Cardiac muscle cell (in vitro differentiated cells and primary cell): ENCODE measurements around the gene TOR1B. TPM values are rescaled to one million over a fixed set of nuclear protein-coding genes. Genes with fewer than 3 reads are reported as not detected.
"Not testable (repeated sequence)": the region's sequence is repeated elsewhere in the genome, so short reads cannot be mapped to it uniquely, and the experiment has no call there.

Experiments
- DNase-seq, 2 donors: peaks; one replicate each; pipeline versions ENCODE4 v3.0.0 to v3.0.0-alpha.2; 2010 to 2017; ENCODE audit warnings: low read depth in 1 of 2, low spot score in 1 of 2
- H3K27ac ChIP-seq: fragments of 200-600 bp; sonication (generic); 2 replicates; pipeline ENCODE4 v1.5.1; 2016
- H3K27me3 ChIP-seq: fragments of 200-600 bp; sonication (generic); 2 replicates; pipeline ENCODE4 v1.6.0; 2016; ENCODE audit warnings: control low read depth
- H3K36me3 ChIP-seq: fragments of 200-600 bp; sonication (generic); 2 replicates; pipeline ENCODE4 v1.5.1; 2016; ENCODE audit warnings: control low read depth
- H3K4me1 ChIP-seq: fragments of 200-600 bp; sonication (generic); 2 replicates; pipeline ENCODE4 v1.8.1; 2017; ENCODE audit warnings: low read depth, mild to moderate bottlenecking, mixed run types
- H3K4me3 ChIP-seq: fragments of 200-600 bp; sonication (generic); 2 replicates; pipeline ENCODE4 v1.5.1; 2016; ENCODE audit warnings: mild to moderate bottlenecking
- H3K9me3 ChIP-seq: fragments of 200-600 bp; sonication (generic); 2 replicates; pipeline ENCODE4 v1.5.1; 2017; ENCODE audit warnings: low read depth, mild to moderate bottlenecking, control low read depth
- polyA plus RNA-seq: library from polyadenylated mRNA; unstranded; fragments of >200 nt; fragmentation: Nextera tagmentation; extraction: Ambion mirVana; gene quantifications from 2 replicates; pipeline ENCODE4 v1.2.1, GENCODE V29; 2016
- total RNA-seq: library from RNA; depleted of rRNA; stranded (reverse); fragments of >200 nt; gene quantifications from 2 replicates; pipeline ENCODE4 v1.2.3, GENCODE V29; 2016
- TF ChIP-seq, protein P1 (sequence below): IDR thresholded peaks from 2 replicates; pipeline ENCODE4 v1.5.1; 2012; ENCODE audit warnings: low read depth, mild to moderate bottlenecking, low read length

TOR1B gene
- total and polyA plus RNA-seq, 2 experiments from 2014 or later, result 12.7 to 18.0 TPM

GRCh38 chr9:129785866-129786265 lies 17.1 kb upstream of the TOR1B start:
- H3K9me3 ChIP-seq, result no peaks in the 10 kb centered on the region
- DNase-seq, result no peak
- H3K27me3 ChIP-seq, result peaks cover 9% of the 10 kb centered on the region
- H3K4me3 ChIP-seq, result no peak overlapping the region
- H3K36me3 ChIP-seq, result no peaks in the 10 kb centered on the region
- TF ChIP-seq, protein P1, sequence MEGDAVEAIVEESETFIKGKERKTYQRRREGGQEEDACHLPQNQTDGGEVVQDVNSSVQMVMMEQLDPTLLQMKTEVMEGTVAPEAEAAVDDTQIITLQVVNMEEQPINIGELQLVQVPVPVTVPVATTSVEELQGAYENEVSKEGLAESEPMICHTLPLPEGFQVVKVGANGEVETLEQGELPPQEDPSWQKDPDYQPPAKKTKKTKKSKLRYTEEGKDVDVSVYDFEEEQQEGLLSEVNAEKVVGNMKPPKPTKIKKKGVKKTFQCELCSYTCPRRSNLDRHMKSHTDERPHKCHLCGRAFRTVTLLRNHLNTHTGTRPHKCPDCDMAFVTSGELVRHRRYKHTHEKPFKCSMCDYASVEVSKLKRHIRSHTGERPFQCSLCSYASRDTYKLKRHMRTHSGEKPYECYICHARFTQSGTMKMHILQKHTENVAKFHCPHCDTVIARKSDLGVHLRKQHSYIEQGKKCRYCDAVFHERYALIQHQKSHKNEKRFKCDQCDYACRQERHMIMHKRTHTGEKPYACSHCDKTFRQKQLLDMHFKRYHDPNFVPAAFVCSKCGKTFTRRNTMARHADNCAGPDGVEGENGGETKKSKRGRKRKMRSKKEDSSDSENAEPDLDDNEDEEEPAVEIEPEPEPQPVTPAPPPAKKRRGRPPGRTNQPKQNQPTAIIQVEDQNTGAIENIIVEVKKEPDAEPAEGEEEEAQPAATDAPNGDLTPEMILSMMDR, result no peak
- H3K27ac ChIP-seq, result no peak overlapping the region
- no peaks in the 10 kb centered on the region for H3K4me1 ChIP-seq

DNA sequence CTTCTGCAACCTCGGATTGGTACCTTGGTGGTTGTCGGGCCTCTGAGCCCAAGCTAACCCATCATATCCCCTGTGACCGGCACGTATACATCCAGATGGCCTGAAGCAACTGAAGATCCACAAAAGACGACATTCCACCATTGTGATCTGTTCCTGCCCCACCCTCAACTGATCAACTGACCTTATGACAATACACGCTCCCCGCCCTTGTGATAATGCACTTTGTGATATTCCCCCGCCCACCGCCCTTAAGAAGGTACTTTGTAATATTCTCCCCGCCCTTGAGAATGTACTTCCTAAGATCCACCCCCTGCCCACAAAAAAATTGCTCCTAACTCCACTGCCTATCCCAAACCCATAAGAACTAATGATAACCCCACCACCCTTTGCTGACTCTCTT lies 16.5 kb upstream of the TOR1B start:
- H3K36me3 ChIP-seq, result no peaks in the 10 kb centered on the region
- no peak overlapping the region for H3K4me3 ChIP-seq
- no peaks in the 10 kb centered on the region for H3K9me3 ChIP-seq
- no peak overlapping the region for H3K27ac ChIP-seq
- peaks cover 9% of the 10 kb centered on the region for H3K27me3 ChIP-seq
- no peak for DNase-seq
- H3K4me1 ChIP-seq, result no peaks in the 10 kb centered on the region
- TF ChIP-seq, protein P1, result no peak

DNA sequence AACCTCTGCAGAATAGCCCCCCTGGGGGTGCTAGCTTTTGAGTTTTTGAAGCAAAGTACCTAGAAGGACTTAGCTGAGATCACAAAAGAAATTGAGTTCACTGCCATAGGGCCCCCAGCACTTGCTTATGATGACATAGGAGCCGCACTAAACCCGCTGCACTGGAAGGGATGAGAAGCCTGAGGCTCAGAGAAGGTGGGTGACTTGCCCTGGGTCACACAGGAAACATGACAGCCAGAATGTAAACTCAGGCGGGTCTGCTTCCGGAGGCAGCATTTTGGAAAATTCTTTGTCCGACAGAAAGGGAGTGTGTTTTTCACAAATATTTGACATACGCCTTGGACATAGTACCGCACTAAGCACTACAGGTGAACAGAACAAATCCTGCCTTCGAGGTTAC lies 8.4 kb upstream of the TOR1B start:
- no peaks in the 10 kb centered on the region for H3K36me3 ChIP-seq
- TF ChIP-seq, protein P1, result no peak

DNA sequence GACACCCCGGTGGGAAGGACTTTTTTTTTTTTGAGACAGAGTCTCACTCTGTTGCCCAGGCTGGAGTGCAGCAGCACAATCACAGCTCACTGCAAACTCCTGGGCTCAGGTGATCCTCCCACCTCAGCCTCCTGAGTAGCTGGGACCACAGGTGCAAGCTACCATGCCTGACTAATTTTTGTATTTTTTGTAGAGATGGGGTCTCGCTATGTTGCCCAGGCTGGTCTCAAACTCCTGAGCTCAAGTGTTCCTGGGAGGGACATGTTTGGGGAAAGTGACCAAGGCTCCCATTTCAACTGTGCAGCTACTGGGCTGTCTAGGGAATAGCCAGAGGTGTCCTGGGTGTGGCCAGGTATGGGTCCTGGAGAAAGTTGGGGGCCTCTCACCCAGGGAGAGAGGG lies 7.0 kb upstream of the TOR1B start:
- not testable (repeated sequence) for H3K36me3 ChIP-seq, H3K4me1 ChIP-seq, H3K4me3 ChIP-seq, H3K27ac ChIP-seq, H3K9me3 ChIP-seq, DNase-seq
- peaks cover 26% of the 10 kb centered on the region for H3K27me3 ChIP-seq

More for the DNA sequence above, 8.4 kb upstream of the TOR1B start:
- Histone ChIP-seq H3K9me3 (no peaks in the 10 kb centered on the region), H3K27ac (no peak overlapping the region), H3K4me3 (no peak overlapping the region), H3K4me1 (no peaks in the 10 kb centered on the region), H3K27me3 (peaks cover 26% of the 10 kb centered on the region)
- DNase-seq, result no peak

GRCh38 chr9:129798973-129799372 lies 4.0 kb upstream of the TOR1B start:
- Histone ChIP-seq H3K36me3 (no peaks in the 10 kb centered on the region), H3K27ac (no peak overlapping the region), H3K27me3 (peaks cover 20% of the 10 kb centered on the region), H3K4me1 (no peaks in the 10 kb centered on the region), H3K9me3 (no peaks in the 10 kb centered on the region), H3K4me3 (no peak overlapping the region)
- no peak for DNase-seq
- TF ChIP-seq, protein P1, result no peak

DNA sequence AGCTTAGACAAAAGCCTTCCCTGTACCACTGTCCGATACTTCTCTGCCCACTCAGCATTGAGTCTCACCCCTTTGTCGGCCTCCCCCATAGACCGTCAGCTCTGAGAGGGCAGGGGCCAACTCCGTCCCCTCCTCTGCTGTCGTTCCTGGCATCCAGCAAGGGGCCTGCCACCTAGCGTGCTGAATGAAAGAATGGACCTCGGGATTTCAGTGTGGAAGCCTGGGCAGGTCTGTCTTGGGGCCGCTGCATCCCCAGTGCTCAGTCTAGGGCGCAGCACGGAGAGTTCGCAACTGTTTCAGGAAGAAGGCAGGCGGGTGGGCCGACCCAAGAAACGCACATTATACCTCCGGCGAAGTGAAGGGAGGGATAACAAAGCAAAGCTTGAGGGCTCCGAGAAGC lies 1.5 kb upstream of the TOR1B start:
- TF ChIP-seq, protein P1, result no peak
- DNase-seq, result no peak
- no peaks in the 10 kb centered on the region for H3K4me1 ChIP-seq
- H3K27me3 ChIP-seq, result no peaks in the 10 kb centered on the region
- H3K27ac ChIP-seq, result no peak overlapping the region
- H3K4me3 ChIP-seq, result no peak overlapping the region
- no peaks in the 10 kb centered on the region for H3K9me3 ChIP-seq
- no peaks in the 10 kb centered on the region for H3K36me3 ChIP-seq
